ENCODE data around the gene RPL7A. TPM values are rescaled to one million over a fixed set of nuclear protein-coding genes. Genes with fewer than 3 reads are reported as not detected.

Gene RPL7A
- 3,025 and 3,439 TPM in 2 replicates for total RNA-seq

GRCh38 chr9:133347985-133348717, at the start of gene RPL7A, which contains the start of gene MED22:
TSS of gene RPL7A (plus strand) at chr9:133348218. CDS start at chr9:133348244, 26 bp downstream.
TSS of gene MED22 (minus strand) at chr9:133348131. CDS start at chr9:133346662, 1,469 bp downstream.

GRCh38 chr9:133335924-133336811, 11.8 kb upstream of the RPL7A start, which contains the start of gene SURF6:
TSS of gene SURF6 (minus strand) at chr9:133336188. CDS start at chr9:133336132, 56 bp downstream.

GRCh38 chr9:133356391-133357091, 8.5 kb downstream of the RPL7A start, which contains the start of the genes SURF1 and SURF2:
TSS of gene SURF1 (minus strand) at chr9:133356487. CDS start at chr9:133356453, 34 bp downstream.
TSS of gene SURF2 (plus strand) at chr9:133356550. CDS start at chr9:133356593, 43 bp downstream.

GRCh38 chr9:133375724-133376654, 28.0 kb downstream of the RPL7A start, which contains the start of the genes STKLD1 and SURF4:
TSS of gene STKLD1 (plus strand) at chr9:133376366. CDS start at chr9:133376474, 108 bp downstream.
TSS of gene SURF4 (minus strand) at chr9:133376060. CDS start at chr9:133375969, 91 bp downstream.

Other genes with a start within 250 kb of the RPL7A start
- gene RALGDS, start 227.0 kb upstream of the RPL7A start, total RNA-seq, result 28.9 and 39.0 TPM in 2 replicates
- 3.2 and 4.4 TPM in 2 replicates for gene GBGT1, start 184.3 kb upstream of the RPL7A start, total RNA-seq
- not detected in 2 replicates for gene OBP2B, start 139.0 kb upstream of the RPL7A start, total RNA-seq
- 0.42 and 0.71 TPM in 2 replicates for gene ABO, start 73.0 kb upstream of the RPL7A start, total RNA-seq
- 22.1 and 24.1 TPM in 2 replicates for gene SURF6, start 12.0 kb upstream of the RPL7A start, total RNA-seq
- 18.7 and 22.9 TPM in 2 replicates for gene MED22, start 87 bp upstream of the RPL7A start, total RNA-seq
- gene SURF1, start 8.3 kb downstream of the RPL7A start, total RNA-seq, result 26.6 and 37.2 TPM in 2 replicates
- gene SURF2, start 8.3 kb downstream of the RPL7A start, total RNA-seq, result 25.5 and 42.5 TPM in 2 replicates
- gene SURF4, start 27.8 kb downstream of the RPL7A start, total RNA-seq, result 148 and 215 TPM in 2 replicates
- 0.79 TPM in 1 of 2 replicates, not detected in the other for gene STKLD1, start 28.1 kb downstream of the RPL7A start, total RNA-seq
- 26.4 and 29.1 TPM in 2 replicates for gene REXO4, start 69.8 kb downstream of the RPL7A start, total RNA-seq
- gene ADAMTS13, start 74.1 kb downstream of the RPL7A start, total RNA-seq, result 0.56 and 1.6 TPM in 2 replicates
- 5.7 and 8.6 TPM in 2 replicates for gene CACFD1, start 111.8 kb downstream of the RPL7A start, total RNA-seq
- gene SLC2A6, start 130.9 kb downstream of the RPL7A start, total RNA-seq, result 15.5 and 19.6 TPM in 2 replicates
- not detected in 2 replicates for gene MYMK, start 176.7 kb downstream of the RPL7A start, total RNA-seq
- not detected in 2 replicates for gene ADAMTSL2, start 186.5 kb downstream of the RPL7A start, total RNA-seq

Data from airway epithelial cell (primary cell).